Calu3 (cell line): ENCODE measurements around the gene CD86. TPM values are rescaled to one million over a fixed set of nuclear protein-coding genes. Genes with fewer than 3 reads are reported as not detected.
A peak's percentile ranks its signal among the peaks of the same experiment; 100 is the strongest.

Experiments used
- BruUV-seq: library from RNA; stranded (reverse); fragments of 400-500 nt; replicated peaks from 2 replicates; lab custom pipeline; 2021; lab: Mats Ljungman, UMichigan
- CTCF ChIA-PET: fragments of 300-600 bp; sonication (Branson Sonifier 250); formaldehyde crosslinking; loops from one replicate; lab custom pipeline; 2022; ENCODE audit warnings: antibody characterized with exemption; lab: Charles Lee
- DNase-seq: peaks from one replicate; pipeline ENCODE4 v3.0.0; 2022
- H3K27ac Mint-ChIP-seq: one replicate; pipeline ENCODE4 v1.8.0; 2022; ENCODE audit warnings: mixed read lengths; ENCODE audit not compliant: unreplicated experiment
- H3K27me3 Mint-ChIP-seq: one replicate; pipeline ENCODE4 v1.8.0; 2022; ENCODE audit warnings: mixed read lengths; ENCODE audit not compliant: unreplicated experiment
- H3K36me3 Mint-ChIP-seq: one replicate; pipeline ENCODE4 v1.8.0; 2022; ENCODE audit warnings: mild to moderate bottlenecking, moderate library complexity, mixed read lengths; ENCODE audit not compliant: insufficient read depth, unreplicated experiment
- H3K4me1 Mint-ChIP-seq: one replicate; pipeline ENCODE4 v1.8.0; 2022; ENCODE audit warnings: mild to moderate bottlenecking, low read depth, mixed read lengths; ENCODE audit not compliant: unreplicated experiment
- H3K4me3 Mint-ChIP-seq: one replicate; pipeline ENCODE4 v1.8.0; 2022; ENCODE audit warnings: mild to moderate bottlenecking, low read depth, moderate library complexity, mixed read lengths; ENCODE audit not compliant: unreplicated experiment
- H3K9me3 Mint-ChIP-seq: one replicate; pipeline ENCODE4 v1.8.0; 2022; ENCODE audit warnings: low read depth, mixed read lengths; ENCODE audit not compliant: unreplicated experiment
- CTCF ChIP-seq: fragments of 200-600 bp; IDR thresholded peaks from one replicate; pipeline ENCODE4 v1.8.0; 2022; ENCODE audit warnings: antibody characterized with exemption; ENCODE audit not compliant: unreplicated experiment
- intact Hi-C: fragments of 100-400 bp; cut with micrococcal nuclease; formaldehyde crosslinking; loops from one replicate; pipeline ENCODE4 v1.10.0; 2022; ENCODE audit not compliant: unreplicated experiment
- total RNA-seq: library from RNA; stranded (reverse); gene quantifications from 2 replicates; pipeline ENCODE4 v1.2.3, GENCODE V29; 2022

CD86 gene
- total RNA-seq, 1 experiment from 2014 or later = not detected

- H3K4me3 Mint-ChIP-seq = no peak overlapping the region
- no peaks in the 10 kb centered on the region for H3K9me3 Mint-ChIP-seq
- DNase-seq = peak; percentile 55
- no peak for TF ChIP-seq CTCF
- H3K4me1 Mint-ChIP-seq = peaks cover 26% of the 10 kb centered on the region
- peak overlapping the region; percentile 73 for H3K27ac Mint-ChIP-seq
- no TSS peak for BruUV-seq
- CTCF ChIA-PET = no interaction called here
- H3K27me3 Mint-ChIP-seq = no peaks in the 10 kb centered on the region
- intact Hi-C loops = loop anchor here (1.0 to 2.0 kb wide), 2 partner anchors 27 to 109 kb away; no protein-coding TSS in a partner anchor
- H3K36me3 Mint-ChIP-seq = no peaks in the 10 kb centered on the region
These were observed 50.5 kb downstream of the CD86 start for GRCh38 chr3:122105626-122106025.

- H3K9me3 Mint-ChIP-seq = no peaks in the 10 kb centered on the region
- CTCF ChIA-PET = interaction anchor here (1.6 kb wide), 1 partner anchor 152 kb away, joined by 3 read pairs; no protein-coding TSS in a partner anchor
- peaks cover 12% of the 10 kb centered on the region for H3K4me1 Mint-ChIP-seq
- H3K4me3 Mint-ChIP-seq = no peak overlapping the region
- H3K36me3 Mint-ChIP-seq = no peaks in the 10 kb centered on the region
- no peak overlapping the region for H3K27ac Mint-ChIP-seq
- no TSS peak for BruUV-seq
- no peaks in the 10 kb centered on the region for H3K27me3 Mint-ChIP-seq
- intact Hi-C loops = no loop called here
- DNase-seq = no peak
- TF ChIP-seq CTCF = no peak
These were observed 52.0 kb downstream of the CD86 start for GRCh38 chr3:122107171-122107570.

GRCh38 chr3:122111974-122112373 is 56.8 kb downstream of the CD86 start:
- no peaks in the 10 kb centered on the region for H3K36me3 Mint-ChIP-seq
- no TSS peak for BruUV-seq
- no peaks in the 10 kb centered on the region for H3K27me3 Mint-ChIP-seq
- no peak for TF ChIP-seq CTCF
- H3K27ac Mint-ChIP-seq = no peak overlapping the region
- no peaks in the 10 kb centered on the region for H3K4me1 Mint-ChIP-seq
- CTCF ChIA-PET = interaction anchor here (0.7 to 1.0 kb wide), 2 partner anchors 9 to 237 kb away, joined by 3 to 5 read pairs; no protein-coding TSS in a partner anchor
- no peak overlapping the region for H3K4me3 Mint-ChIP-seq
- intact Hi-C loops = no loop called here
- H3K9me3 Mint-ChIP-seq = peaks cover 2% of the 10 kb centered on the region
- DNase-seq = no peak

GRCh38 chr3:122112754-122113153 is 57.6 kb downstream of the CD86 start:
- H3K27ac Mint-ChIP-seq = no peak overlapping the region
- H3K4me3 Mint-ChIP-seq = no peak overlapping the region
- peaks cover 2% of the 10 kb centered on the region for H3K9me3 Mint-ChIP-seq
- no peaks in the 10 kb centered on the region for H3K4me1 Mint-ChIP-seq
- BruUV-seq = no TSS peak
- intact Hi-C loops = no loop called here
- TF ChIP-seq CTCF = no peak
- no peaks in the 10 kb centered on the region for H3K36me3 Mint-ChIP-seq
- no peaks in the 10 kb centered on the region for H3K27me3 Mint-ChIP-seq
- no peak for DNase-seq
- CTCF ChIA-PET = no interaction called here
